Posterior cingulate gyrus (tissue), 11 donors: ENCODE data around the gene ADNP2.

Experiments used
- DNase-seq, 10 donors: peaks; one replicate each; pipeline versions ENCODE4 v3.0.0 to v3.0.0-alpha.2; 2020 to 2021; ENCODE audit warnings: mixed read lengths in 3 of 10
- intact Hi-C: fragments of 100-400 bp; cut with DNase I; formaldehyde crosslinking; loops from one replicate; pipeline ENCODE4 v1.15.1; 2023

The ADNP2 gene

GRCh38 chr18:80104364-80104779 lies 4.7 kb upstream of the ADNP2 start:
- no peak for DNase-seq
- intact Hi-C loops, result no loop called here

- intact Hi-C loops, result no loop called here
Measured at GRCh38 chr18:80105369-80106167, 3.5 kb upstream of the ADNP2 start.

GRCh38 chr18:80106482-80107051 lies 2.5 kb upstream of the ADNP2 start:
- intact Hi-C loops, result no loop called here
- no peak for DNase-seq

More at GRCh38 chr18:80105369-80106167, 3.5 kb upstream of the ADNP2 start:
- DNase-seq, result no peak

- intact Hi-C loops, result no loop called here
Measured at GRCh38 chr18:80107426-80107825, 1.6 kb upstream of the ADNP2 start.

GRCh38 chr18:80108121-80108536 lies 933 bp upstream of the ADNP2 start:
- intact Hi-C loops, result loop anchor here (2.0 kb wide), 1 partner anchor 73 kb away; the partner anchor contains the start of gene RBFA
- peak in 1 of 10 donors; percentile 74 for DNase-seq

More at GRCh38 chr18:80107426-80107825, 1.6 kb upstream of the ADNP2 start:
- DNase-seq, result no peak

- intact Hi-C loops, result loop anchor here (2.0 kb wide), 1 partner anchor 75 kb away; the partner anchor contains the start of gene RBFA
- peak in 8 of 10 donors; percentile 27 to 94 (median 52) for DNase-seq
Measured at GRCh38 chr18:80109676-80110078, 615 bp downstream of the ADNP2 start.

GRCh38 chr18:80112624-80113248 lies 3.7 kb downstream of the ADNP2 start:
- no peak for DNase-seq
- intact Hi-C loops, result no loop called here

- intact Hi-C loops, result no loop called here
Measured at GRCh38 chr18:80115035-80115434, 6.0 kb downstream of the ADNP2 start.

GRCh38 chr18:80119111-80119510 lies 10.0 kb downstream of the ADNP2 start:
- no peak for DNase-seq
- intact Hi-C loops, result no loop called here

More at GRCh38 chr18:80115035-80115434, 6.0 kb downstream of the ADNP2 start:
- DNase-seq, result peak in 1 of 10 donors; percentile 39

GRCh38 chr18:80120932-80121331 lies 11.9 kb downstream of the ADNP2 start:
- intact Hi-C loops, result no loop called here
- no peak for DNase-seq

GRCh38 chr18:80124131-80124530 lies 15.1 kb downstream of the ADNP2 start:
- intact Hi-C loops, result no loop called here
- no peak for DNase-seq

GRCh38 chr18:80126797-80127196 lies 17.7 kb downstream of the ADNP2 start:
- DNase-seq, result no peak
- intact Hi-C loops, result no loop called here

- intact Hi-C loops, result no loop called here
- DNase-seq, result no peak
Measured at GRCh38 chr18:80127635-80128034, 18.6 kb downstream of the ADNP2 start.

GRCh38 chr18:80129672-80130367 lies 20.8 kb downstream of the ADNP2 start:
- intact Hi-C loops, result no loop called here
- no peak for DNase-seq

GRCh38 chr18:80130555-80130954 lies 21.5 kb downstream of the ADNP2 start:
- intact Hi-C loops, result no loop called here
- DNase-seq, result no peak

- no peak for DNase-seq
- intact Hi-C loops, result no loop called here
Measured at GRCh38 chr18:80132180-80132812, 23.2 kb downstream of the ADNP2 start.

GRCh38 chr18:80133124-80133523 lies 24.1 kb downstream of the ADNP2 start:
- no peak for DNase-seq
- intact Hi-C loops, result no loop called here

GRCh38 chr18:80135136-80135535 lies 26.1 kb downstream of the ADNP2 start:
- intact Hi-C loops, result no loop called here
- no peak for DNase-seq

- DNase-seq, result no peak
- intact Hi-C loops, result no loop called here
Measured at GRCh38 chr18:80136679-80137078, 27.6 kb downstream of the ADNP2 start.

GRCh38 chr18:80137137-80137536 lies 28.1 kb downstream of the ADNP2 start:
- intact Hi-C loops, result no loop called here
- no peak for DNase-seq
